HG02678 (cell line): ENCODE data around the gene TTLL8.
"Not testable (repeated sequence)": the region's sequence is repeated elsewhere in the genome, so short reads cannot be mapped to it uniquely, and the experiment has no call there.

ENCODE experiments used
- ATAC-seq: cut with Tn5 transposase; IDR thresholded peaks from one replicate; pipeline ENCODE4 v1.9.1; 2021; ENCODE audit warnings: mild to moderate bottlenecking, moderate library complexity; ENCODE audit not compliant: unreplicated experiment

The TTLL8 gene

DNA sequence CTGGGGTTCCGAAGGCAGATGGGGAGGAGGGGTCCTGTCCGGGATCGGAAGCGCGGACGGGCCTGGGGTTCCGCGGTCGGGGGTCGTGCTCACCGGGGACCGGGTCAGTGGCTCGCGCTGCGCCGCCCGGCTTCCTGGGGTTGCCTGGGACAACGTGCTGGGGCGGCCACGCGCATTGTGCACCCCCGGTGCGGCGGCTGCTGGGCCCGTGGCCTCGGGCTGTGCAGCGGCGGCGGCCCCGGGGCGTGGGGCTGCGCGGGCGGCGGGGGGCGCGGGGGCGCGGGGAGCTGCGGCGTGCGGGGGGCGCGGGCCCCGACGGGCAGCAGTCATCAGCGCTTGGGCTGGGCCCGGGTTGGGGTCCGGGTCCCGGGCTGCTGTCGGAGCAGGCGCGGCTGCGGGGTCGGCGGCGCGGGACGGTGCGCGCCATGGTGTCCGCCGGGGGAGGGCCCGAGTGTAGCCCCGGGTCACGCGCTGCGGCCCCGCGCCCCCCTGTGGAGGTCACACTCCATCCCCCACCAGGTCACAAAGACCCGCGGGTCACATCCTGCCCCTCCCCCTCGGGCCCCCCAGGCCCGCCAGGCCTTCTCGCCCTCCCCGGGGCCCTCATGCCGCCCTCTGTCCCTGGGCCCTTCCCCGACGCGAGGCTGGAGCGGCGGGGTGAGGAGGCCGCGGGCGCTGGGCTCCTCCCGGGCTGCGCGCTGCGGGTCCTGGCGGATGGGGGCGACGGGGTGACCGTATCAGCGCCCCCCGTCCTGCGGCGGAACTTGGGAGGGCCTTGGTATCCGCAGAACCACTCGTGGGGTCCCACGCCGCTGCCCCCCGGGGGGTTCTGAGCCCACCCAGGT lies at the start of gene TTLL8:
Gene TTLL8, minus strand, starts transcription at position 238 of the 845 bp plus-strand sequence.
- no peak for ATAC-seq

DNA sequence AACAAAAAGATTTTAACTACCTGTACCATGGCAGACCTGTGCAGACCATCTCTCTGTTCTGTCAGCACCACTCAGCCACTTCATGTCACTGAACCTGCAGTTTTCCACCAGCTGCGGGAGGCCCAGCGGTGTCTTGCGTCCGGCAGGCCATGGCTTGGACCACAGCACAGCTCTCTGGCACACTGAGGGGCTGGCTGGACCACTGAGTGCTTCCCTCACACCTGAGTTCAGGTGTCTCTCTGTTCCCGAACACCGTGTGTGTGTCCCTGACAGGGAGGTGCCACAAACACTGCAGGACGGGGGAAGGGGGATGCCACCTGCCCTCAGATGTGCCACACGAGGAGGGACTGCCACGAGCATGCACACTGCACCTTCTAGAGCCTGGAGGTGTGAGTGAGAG lies 49.4 kb upstream of the TTLL8 start:
- no peak for ATAC-seq

DNA sequence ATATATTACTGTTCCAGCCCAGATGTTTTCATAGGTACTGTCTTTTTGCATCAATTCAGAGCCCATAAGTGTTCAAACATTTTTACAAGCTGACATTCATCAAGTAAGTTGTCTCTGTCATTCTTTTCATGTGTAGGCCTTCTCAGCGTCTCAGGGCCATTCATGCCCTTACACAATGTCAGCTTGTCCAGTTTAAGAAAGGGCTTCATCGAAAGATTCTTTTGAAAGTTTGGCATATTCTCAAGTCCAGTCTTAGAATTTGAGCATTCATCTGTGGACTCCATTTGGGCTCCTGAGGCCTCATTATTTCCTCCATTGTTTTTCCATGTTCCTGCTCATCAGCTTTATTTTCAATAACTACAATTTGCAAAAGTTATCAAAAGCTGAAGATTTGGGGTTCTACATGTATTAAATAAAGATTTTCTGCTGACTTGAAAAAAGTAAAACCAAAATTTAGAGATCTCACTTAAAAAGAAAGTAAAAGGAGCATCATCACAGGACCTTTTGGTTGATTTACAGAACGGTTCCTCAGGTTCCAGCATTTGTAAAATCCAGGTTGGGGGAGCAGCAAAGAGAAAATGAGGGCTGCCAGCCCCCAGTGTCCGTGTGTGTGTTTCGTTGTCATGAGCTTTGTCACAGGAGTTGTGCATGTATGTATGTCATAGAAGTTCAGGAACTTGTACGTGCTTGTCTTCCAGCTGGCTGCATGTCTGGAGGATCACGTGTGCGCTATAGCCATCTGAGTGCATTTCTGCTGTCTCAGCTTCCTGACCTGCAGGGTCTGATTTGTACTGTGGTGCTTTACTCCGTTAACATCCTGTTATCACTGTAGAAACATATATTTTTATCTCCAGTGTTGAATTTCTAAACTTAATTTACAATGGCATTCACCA lies 47.4 kb upstream of the TTLL8 start:
- no peak for ATAC-seq

DNA sequence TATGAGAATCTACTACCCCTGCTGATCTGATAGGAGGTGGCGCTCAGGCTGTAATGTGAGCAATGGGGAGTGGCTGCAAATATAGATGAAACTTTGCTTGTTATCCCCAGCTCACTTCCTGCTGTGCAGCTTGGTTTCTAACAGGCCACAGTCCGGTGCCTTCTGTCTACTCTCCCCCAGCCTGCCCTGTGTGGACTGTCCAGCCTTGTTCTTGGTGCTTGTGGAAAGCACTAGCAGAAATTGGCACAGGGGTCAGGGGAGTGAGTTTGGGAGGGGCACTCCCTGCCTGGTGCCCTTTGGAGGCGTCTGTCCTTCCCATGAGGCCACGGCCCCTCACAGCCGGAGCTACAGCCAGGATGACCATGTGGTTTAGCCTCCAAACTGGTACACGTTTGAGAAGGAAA lies 46.0 kb upstream of the TTLL8 start:
- no peak for ATAC-seq

DNA sequence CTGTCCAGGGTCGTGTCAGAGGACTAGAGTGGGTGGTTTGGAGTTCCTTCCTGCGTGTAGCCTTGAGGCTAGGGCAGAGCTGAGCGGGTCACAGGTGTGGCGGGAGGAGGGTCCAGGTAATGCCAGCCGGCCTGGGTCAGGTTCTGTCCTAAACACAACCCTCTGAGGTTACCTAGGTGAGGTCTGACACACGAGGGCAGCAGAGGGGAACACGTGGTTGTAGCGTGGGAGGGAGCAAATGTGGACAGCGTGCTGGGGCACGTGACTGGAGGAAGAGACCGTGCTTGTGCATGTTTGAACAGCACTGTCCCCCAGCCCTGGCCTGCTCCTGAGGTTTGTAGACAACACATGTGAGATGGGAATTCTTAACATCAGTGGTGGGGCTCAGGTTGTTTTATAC lies 44.8 kb upstream of the TTLL8 start:
- no peak for ATAC-seq

DNA sequence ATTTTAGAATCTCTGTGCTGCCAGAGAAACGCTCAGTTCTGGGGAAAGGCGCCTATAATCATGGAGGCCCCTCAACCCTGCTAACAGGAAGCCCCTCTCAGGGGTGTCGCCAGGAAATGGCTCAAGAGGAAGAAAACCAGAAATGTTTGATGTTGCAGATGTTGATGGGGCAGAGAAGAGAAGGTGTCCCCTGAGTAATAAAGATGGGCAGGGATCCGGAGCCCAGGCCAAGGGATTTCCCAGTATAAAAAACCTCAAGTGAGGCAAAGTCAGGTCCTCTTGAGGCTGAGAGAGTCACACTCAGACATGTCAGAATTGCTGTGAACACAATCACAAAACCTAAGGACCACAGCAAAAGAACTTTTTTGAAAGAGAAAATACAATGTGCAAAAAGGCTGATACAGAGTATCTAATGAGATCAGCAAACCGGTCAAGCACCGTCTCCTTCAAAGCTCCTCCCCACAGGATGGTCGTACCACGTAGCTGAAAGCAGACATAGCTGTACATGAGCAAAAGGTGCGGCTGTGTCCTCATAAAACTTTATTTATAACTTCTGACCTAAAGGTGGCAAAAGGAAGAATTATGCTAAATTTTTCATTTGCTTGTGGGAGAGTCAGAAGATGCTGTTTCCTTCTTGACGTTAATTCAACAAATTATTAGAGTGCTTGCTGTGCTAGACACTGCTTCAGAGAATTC lies 43.9 kb upstream of the TTLL8 start:
- ATAC-seq, result no peak

DNA sequence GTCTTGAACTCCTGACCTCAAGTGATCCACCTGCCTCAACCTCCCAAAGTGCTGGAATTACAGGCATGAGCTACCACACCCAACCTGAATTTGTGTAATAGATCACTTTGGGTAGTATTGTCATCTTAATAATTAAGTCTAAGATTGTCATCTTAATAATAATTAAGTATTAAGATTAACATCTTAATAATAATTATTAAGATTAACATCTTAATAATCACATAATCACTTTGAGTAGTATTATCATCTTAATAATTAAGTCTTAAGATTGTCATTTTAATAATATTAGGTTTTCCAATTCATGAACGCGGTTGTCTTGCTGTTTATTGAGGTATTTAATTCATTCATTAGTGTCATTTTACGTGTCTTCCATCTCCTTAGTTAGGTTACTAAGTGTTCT lies 40.0 kb upstream of the TTLL8 start:
- ATAC-seq, result no peak

DNA sequence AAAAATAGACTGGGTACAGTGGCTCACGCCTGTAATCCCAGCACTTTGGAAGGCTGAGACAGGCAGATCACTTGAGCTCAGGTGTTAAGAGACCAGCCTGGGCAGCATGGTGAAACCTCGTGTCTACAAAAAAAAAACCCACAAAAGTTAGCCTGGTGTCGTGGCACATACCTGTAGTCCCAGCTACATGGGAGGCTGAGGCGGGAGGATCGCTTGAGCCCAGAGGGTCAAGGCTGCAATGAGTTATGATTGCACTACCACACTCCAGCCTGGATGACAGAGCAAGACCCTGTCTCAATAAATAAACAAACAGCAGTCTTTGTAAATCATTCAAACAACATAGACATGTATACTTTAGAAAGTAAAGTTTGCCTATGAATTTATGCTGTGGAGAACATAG lies 34.2 kb upstream of the TTLL8 start:
- no peak for ATAC-seq

DNA sequence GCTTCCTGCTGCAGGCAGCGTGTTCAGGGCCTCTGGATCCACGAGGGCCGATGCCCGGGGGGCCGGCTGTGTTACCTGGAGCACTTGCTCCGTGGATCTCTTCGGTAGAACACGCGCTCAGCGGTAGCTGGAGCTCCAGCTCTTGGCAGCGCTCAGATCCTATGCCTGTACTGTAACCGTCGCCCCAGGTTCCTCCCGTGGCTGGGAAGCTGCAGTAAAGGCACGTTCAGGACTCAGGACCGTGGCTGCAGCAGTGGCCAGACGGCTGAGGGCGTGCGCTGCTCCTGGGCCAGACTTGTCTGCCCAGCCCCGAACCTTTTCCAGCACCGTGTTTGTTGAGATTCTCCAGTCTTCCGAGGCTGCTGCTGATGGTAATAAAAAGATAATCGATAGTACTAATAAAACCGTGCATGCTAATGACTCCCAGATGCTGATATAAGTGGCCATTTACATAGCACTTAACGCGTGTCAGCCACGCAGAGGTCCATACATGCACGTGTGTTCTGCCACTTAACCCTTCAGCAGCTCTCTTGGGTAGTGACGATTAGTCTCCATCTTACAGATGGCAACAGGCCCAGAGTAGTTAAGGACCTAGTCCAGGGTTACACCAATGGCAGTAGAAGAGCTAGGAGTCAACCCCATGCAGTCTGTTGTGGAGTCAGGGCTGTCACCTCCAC lies 33.1 kb upstream of the TTLL8 start:
- no peak for ATAC-seq

DNA sequence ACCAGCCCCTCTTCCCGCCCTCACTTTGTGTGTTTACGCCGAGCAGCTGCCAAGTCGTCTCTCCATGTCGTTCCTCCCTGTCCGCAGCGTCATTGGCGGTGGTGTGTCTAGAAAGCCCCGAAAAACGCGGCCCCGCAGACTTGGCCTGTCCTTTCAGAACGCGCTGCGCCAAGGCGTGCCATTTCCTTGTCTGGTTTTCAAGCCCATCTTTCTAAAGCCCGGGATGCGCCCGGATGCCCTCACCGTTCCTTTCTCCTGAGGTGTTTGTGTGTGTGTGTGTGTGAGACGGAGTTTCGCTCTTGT lies 32.3 kb upstream of the TTLL8 start:
- no peak for ATAC-seq

DNA sequence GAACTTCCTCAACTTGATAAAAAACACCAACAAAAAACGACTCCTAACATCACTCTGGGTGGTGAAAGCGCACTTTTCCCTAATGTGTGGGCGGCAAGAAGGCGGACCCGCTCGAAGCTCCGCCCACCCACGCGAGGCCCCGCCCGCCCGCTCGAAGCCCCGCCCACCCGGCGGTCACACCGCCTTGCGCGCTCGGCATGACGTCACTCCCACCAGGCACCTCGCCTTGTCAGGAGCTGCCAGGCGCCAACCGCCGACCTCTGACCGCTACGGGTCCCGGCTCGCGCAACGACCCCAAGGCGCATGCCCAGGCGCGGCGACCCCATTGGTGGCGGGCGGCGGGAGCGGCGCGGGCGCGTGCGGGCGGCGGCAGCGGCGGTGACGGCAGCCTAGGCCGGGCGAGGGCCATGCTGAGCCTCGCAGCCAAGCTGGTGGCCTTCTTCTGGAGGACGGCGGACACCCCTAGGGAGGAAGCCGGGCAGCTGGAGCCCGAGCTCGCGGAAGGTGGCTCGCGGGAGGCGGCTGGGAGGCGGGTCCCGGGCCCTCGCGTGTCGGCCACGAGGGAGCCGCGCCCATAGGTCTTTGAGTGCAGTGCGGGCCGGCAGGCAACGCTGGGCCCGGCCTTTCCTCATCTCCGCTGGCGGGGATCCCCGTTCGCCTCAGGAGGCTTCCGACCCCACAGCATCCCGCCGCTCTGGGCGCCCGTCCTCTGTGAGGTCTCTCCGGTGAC lies 31.7 kb upstream of the TTLL8 start, which contains the start of gene MOV10L1:
Gene MOV10L1, plus strand, starts transcription at position 325 of the 730 bp plus-strand sequence. Its CDS starts 83 bp downstream, at position 408.
- ATAC-seq, result no peak

DNA sequence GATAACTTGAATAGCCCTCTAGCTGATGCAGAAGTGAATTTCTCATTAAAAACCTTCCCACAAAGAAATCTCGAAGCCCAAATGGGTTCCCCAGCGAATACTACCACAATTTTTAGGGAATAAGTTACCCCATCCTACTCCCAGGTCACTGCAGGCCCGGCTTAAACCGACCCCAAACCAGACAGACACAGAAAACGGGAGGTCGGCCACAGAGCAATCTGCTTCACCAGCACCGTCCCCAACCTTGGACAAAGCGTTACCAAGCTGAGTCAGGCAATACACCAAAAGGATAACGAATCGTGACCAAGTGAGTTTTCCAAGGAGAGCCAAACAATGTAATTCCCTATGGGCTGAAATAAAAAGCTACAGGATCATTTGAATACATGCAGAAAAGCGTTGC lies 31.1 kb upstream of the TTLL8 start:
- ATAC-seq, result no peak

DNA sequence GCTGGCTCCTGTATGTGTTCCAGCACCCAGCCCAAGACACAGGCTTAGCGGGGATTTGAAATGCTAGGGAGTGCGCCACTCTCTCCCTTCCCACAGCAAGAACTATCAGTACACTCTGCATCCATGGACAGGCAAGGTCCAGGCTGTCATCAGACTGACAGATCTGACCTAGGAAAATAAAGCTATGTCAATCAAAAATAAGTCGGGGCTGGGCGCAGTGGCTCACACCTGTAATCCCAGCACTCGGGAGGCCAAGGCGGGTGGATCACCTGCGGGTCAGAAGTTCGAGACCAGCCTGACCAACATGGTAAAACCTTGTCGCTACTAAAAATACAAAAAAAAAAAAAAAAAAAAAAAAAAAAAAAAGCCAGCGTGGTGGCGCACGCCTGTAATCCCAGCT lies 30.0 kb upstream of the TTLL8 start:
- ATAC-seq, result no peak

DNA sequence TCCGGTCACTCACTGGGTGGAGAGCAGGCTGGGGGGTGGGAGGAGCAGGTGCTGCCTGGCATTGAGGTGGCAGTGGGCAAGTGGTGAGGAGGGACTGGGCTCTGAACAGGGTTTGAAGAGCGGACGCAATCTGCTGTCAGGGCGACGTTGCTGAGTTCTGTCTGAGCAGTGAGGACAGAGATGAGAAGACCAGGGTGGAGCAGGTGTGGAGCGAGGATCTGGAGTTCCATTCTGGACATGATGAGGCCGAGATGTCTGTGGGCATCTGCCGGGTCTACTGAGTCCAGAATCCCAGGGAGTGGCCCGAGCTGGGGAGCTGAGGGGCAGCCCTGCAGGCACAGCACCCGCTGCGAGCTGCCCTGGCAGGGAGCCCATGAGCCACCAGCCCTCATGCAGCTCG lies 29.5 kb upstream of the TTLL8 start:
- no peak for ATAC-seq

DNA sequence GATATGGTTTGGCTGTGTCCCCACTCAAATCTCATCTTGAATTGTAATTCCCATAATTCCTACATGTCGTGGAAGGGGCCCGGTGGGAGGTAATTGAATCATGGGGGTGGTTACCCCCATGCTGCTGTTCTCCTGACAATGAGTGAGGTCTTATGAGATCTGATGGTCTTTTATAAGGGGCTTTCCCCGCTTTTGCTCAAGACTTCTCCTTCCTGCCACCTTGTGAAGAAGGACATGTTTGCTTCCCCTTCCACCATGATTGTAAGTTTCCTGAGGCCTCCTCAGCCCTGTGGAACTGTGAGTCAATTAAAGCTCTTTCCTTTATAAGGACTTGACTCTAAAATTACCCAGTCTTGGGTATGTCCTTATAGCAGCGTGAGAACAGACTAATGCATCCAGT lies 28.9 kb upstream of the TTLL8 start:
- not testable (repeated sequence) for ATAC-seq

DNA sequence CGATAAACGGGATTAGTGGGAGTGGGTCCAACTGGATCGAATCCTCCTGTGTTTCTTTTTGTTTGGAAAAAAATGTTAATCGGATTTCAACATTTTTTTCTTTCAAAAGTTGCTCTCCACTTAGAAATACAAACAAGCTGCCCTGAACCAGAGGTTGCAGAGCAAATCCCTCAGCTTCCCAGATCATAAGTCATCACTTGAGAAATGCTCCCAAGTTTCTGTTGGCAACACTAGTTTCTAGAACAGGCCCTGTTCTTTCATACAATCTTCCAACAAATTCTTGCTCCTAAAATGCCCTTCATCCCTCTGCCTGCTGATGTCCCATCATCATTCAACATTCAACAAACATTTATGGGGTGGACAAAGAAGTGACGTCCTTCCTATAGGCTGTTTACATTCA lies 28.4 kb upstream of the TTLL8 start:
- ATAC-seq, result no peak

DNA sequence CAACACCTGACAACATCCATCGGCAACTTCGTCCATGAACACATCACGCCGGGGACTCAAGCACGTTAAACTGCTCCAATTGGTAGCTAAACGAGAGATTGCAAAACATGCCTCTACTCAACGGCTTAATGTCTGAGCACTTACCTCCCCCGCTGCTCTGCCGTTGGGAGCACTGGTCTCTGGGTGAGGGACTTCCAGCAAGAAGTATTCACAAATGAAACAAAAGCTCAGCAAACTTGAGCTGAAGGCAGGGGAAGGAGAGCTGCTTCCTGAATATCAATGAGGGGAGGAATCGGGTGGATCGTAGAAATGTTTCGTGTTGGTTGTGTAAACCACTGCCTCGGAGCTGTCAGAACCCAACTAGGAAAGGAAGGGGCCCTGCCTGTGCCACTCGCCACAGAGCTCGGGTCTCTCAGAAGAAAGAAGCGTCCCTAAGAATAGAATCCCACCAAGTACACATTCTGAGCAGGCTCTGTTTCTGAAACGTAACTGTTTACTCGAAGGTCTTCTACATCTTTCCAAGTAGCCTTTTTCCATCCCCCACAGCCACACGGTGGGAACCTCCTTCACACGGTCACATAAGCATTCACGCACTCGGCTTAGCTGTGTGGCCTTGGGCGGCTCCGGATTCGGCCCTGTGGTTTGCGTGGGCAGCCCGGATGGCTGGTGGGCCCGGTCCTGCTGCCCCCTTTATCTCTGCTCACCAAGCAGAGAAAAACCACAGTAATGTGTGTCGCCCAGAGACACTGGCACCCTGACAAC lies 27.3 kb upstream of the TTLL8 start, which contains the start of gene MLC1:
Gene MLC1, minus strand, starts transcription at position 216 of the 762 bp plus-strand sequence. CDS start 524 bp downstream, outside the sequence.
- ATAC-seq, result no peak

DNA sequence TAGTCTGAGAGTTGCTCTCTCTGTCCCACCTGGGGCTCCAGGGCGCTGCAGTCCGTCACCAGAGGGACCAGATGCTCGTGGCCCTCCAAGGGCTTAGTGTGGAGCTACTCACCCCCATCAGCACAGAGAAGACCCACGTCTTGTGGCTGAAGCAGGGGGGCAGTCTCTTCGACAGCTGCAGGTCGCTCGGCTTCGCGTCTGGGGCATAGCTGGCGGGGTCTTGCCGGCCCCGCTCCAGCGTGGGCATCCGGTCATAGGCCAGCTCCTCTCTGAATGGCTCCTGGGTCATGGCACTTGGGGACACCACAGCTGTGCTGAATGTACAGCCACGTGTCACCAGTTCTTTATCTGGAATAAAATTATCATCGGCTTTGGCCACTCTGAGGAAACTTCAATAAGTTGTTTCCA lies 26.5 kb upstream of the TTLL8 start:
- no peak for ATAC-seq

DNA sequence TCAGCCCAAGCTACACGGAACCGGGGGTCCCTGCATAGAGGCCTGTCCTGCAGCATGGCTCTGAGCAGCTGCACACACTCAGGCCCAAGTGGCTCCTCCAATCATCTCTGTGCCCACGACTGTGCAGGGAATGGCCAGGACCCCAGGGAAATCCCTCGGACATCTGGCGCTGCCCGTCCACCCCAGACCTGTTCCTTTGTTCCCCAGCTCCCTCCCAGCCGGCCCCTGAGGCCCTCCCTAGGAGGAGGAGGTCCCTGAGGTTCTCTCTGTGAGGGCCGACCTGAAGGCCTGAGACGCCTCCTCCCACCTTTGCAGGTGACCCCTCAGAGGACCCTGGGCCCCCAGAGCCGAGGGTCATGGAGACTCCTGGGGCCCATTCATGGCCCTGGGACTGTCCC lies 26.0 kb upstream of the TTLL8 start:
- no peak for ATAC-seq
